HFFc6 (cell line): ENCODE data around the gene NTN1. TPM values are rescaled to one million over a fixed set of nuclear protein-coding genes. Genes with fewer than 3 reads are reported as not detected.

Experiments used
- DNase-seq: peaks from one replicate; pipeline ENCODE4 v3.0.0-alpha.2; 2018
- H3K27ac Mint-ChIP-seq: 2 replicates; pipeline ENCODE4 v1.8.0; 2020; ENCODE audit warnings: mild to moderate bottlenecking, mixed read lengths
- H3K27me3 Mint-ChIP-seq: 2 replicates; pipeline ENCODE4 v1.8.0; 2021; ENCODE audit warnings: mild to moderate bottlenecking, moderate library complexity, mixed read lengths; ENCODE audit not compliant: insufficient read depth
- H3K36me3 Mint-ChIP-seq: 2 replicates; pipeline ENCODE4 v1.8.0; 2021; ENCODE audit warnings: low read depth, mixed read lengths
- H3K4me1 Mint-ChIP-seq: 2 replicates; pipeline ENCODE4 v1.8.0; 2020; ENCODE audit warnings: low read depth, mixed read lengths
- H3K4me3 Mint-ChIP-seq: 2 replicates; pipeline ENCODE4 v1.8.0; 2020; ENCODE audit warnings: mild to moderate bottlenecking, moderate library complexity, mixed read lengths
- H3K9me3 Mint-ChIP-seq: 2 replicates; pipeline ENCODE4 v1.8.0; 2020; ENCODE audit warnings: mild to moderate bottlenecking, mixed read lengths
- total RNA-seq, 6 experiments: library from RNA; stranded (reverse); fragmentation: NEBNext Ultra II Directional; extraction: Animal tissue kit (Norgen Biotek cat#: 25700); gene quantifications; 2 replicates in 1 of 6; 3 replicates in 5 of 6; pipeline ENCODE4 v1.2.3, GENCODE V29; 2021
- TF ChIP-seq, protein P1 (sequence below): fragments of 200-600 bp; sonication (generic); IDR thresholded peaks from 2 replicates; pipeline ENCODE4 v1.5.0; 2021; ENCODE audit warnings: antibody characterized with exemption, mild to moderate bottlenecking

The NTN1 gene
- total RNA-seq, 6 experiments from 2014 or later, result not detected

GRCh38 chr17:9071016-9071415 is 49.7 kb downstream of the NTN1 start:
- no peaks in the 10 kb centered on the region for H3K4me1 Mint-ChIP-seq
- H3K27me3 Mint-ChIP-seq, result peaks cover 2% of the 10 kb centered on the region; the same call in 1 of the 2 replicates
- H3K27ac Mint-ChIP-seq, result no peak overlapping the region
- TF ChIP-seq, protein P1, sequence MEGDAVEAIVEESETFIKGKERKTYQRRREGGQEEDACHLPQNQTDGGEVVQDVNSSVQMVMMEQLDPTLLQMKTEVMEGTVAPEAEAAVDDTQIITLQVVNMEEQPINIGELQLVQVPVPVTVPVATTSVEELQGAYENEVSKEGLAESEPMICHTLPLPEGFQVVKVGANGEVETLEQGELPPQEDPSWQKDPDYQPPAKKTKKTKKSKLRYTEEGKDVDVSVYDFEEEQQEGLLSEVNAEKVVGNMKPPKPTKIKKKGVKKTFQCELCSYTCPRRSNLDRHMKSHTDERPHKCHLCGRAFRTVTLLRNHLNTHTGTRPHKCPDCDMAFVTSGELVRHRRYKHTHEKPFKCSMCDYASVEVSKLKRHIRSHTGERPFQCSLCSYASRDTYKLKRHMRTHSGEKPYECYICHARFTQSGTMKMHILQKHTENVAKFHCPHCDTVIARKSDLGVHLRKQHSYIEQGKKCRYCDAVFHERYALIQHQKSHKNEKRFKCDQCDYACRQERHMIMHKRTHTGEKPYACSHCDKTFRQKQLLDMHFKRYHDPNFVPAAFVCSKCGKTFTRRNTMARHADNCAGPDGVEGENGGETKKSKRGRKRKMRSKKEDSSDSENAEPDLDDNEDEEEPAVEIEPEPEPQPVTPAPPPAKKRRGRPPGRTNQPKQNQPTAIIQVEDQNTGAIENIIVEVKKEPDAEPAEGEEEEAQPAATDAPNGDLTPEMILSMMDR, result no peak
- peaks cover 5% of the 10 kb centered on the region; the same call in 1 of the 2 replicates for H3K36me3 Mint-ChIP-seq
- H3K4me3 Mint-ChIP-seq, result no peak overlapping the region
- H3K9me3 Mint-ChIP-seq, result peaks cover 49% of the 10 kb centered on the region
- DNase-seq, result no peak

- Mint-ChIP-seq H3K27me3 (peaks cover 2% of the 10 kb centered on the region; the same call in 1 of the 2 replicates), H3K4me1 (no peaks in the 10 kb centered on the region), H3K4me3 (no peak overlapping the region), H3K27ac (no peak overlapping the region), H3K36me3 (peaks cover 5% of the 10 kb centered on the region; the same call in 1 of the 2 replicates), H3K9me3 (peaks cover 50% of the 10 kb centered on the region)
- DNase-seq, result no peak
- TF ChIP-seq, protein P1, result no peak
Measured at GRCh38 chr17:9071811-9072498, 50.6 kb downstream of the NTN1 start.

GRCh38 chr17:9072696-9073339 is 51.5 kb downstream of the NTN1 start:
- H3K27me3 Mint-ChIP-seq, result peaks cover 2% of the 10 kb centered on the region; the same call in 1 of the 2 replicates
- no peaks in the 10 kb centered on the region for H3K4me1 Mint-ChIP-seq
- no peak for DNase-seq
- H3K4me3 Mint-ChIP-seq, result no peak overlapping the region
- no peak overlapping the region for H3K27ac Mint-ChIP-seq
- peaks cover 5% of the 10 kb centered on the region; the same call in 1 of the 2 replicates for H3K36me3 Mint-ChIP-seq
- TF ChIP-seq, protein P1, result no peak
- H3K9me3 Mint-ChIP-seq, result peaks cover 47% of the 10 kb centered on the region

- H3K4me3 Mint-ChIP-seq, result no peak overlapping the region
- H3K4me1 Mint-ChIP-seq, result no peaks in the 10 kb centered on the region
- peaks cover 45% of the 10 kb centered on the region for H3K9me3 Mint-ChIP-seq
- TF ChIP-seq, protein P1, result no peak
- H3K27ac Mint-ChIP-seq, result no peak overlapping the region
- H3K27me3 Mint-ChIP-seq, result peaks cover 2% of the 10 kb centered on the region; the same call in 1 of the 2 replicates
- DNase-seq, result no peak
- peaks cover 5% of the 10 kb centered on the region; the same call in 1 of the 2 replicates for H3K36me3 Mint-ChIP-seq
Measured at GRCh38 chr17:9074131-9074530, 52.8 kb downstream of the NTN1 start.

DNA sequence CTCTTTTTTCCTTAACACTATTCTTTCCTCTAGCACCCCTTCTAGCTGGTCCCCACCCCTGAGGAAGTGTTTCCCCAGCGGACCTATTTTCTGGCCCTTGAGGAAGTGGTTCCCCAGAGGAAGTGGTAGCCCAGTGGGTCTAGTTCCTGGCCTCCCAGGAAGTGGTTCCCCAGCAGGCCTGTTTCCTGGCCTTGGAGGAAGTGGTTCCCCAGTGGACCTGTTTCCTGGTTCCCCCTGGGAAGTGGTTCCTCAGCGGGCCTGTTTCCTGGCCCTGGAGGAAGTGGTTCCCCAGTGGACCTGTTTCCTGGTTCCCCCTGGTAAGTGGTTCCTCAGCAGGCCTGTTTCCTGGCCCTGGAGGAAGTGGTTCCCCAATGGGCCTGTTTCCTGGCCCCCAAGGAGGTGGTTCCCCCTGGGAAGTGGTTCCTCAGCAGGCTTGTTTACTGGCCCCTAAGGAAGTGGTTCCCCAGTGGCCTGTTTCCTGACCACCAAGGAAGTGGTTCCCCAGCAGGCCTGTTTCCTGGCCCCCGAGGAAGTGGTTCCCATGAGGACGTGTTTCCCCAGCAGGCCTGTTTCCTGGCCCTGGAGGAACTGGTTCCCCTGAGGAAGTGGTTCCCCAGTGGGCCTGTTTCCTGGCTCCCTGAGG is 58.3 kb downstream of the NTN1 start:
- Mint-ChIP-seq H3K27me3 (no peaks in the 10 kb centered on the region; the same call in none of the 2 replicates), H3K27ac (no peak overlapping the region), H3K36me3 (peaks cover 11% of the 10 kb centered on the region), H3K4me1 (no peaks in the 10 kb centered on the region), H3K9me3 (peaks cover 51% of the 10 kb centered on the region), H3K4me3 (no peak overlapping the region)
- TF ChIP-seq, protein P1, result no peak
- no peak for DNase-seq
